Measurements from ENCODE around the gene TRAPPC10. TPM values are rescaled to one million over a fixed set of nuclear protein-coding genes. Genes with fewer than 3 reads are reported as not detected.

TRAPPC10 gene
- total and polyA plus RNA-seq, 2 donors (not counting 1 experiment from before 2014, with no cell fraction given), result 61.7 to 145 TPM

DNA sequence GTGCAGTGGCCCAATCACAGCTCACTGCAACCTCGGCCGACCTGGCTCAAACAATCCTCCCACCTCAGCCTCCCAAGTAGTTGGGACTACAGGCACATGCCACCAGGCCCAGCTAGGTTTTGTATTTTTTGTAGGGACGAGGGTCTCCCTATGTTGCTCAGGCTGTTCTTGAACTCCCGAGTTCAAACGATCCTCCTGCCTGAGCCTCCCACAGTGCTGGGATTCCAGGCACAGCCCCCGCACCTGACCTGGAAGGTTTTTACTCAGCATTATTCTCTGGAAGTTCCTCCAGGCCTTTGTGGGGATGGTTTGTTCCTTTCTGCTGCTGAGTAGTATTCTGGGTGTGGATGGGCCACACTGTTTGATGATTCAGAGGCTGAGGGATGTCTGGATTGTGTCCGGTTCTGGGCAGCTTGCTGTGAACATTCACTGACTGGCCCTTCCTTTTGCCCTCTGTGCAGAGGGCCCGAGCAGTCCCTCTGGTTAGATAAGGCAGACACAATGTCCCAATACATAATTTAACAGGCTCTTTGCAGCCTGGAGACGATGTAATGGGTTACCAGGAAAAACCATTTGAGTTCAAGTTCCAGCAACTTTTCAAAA, 6.0 kb upstream of the TRAPPC10 start:
- H3K9me3 ChIP-seq (ENCODE audit: control extremely low read depth in 1 of 3, control insufficient read depth in 2 of 3, insufficient read depth in 1 of 3, low read length in 2 of 3), result no peaks in the 10 kb centered on the region
- ATAC-seq (ENCODE audit: low read depth) (no peak), DNase-seq (no peak)
- no peaks in the 10 kb centered on the region for H4K20me1 ChIP-seq (ENCODE audit: control insufficient read depth, insufficient read depth, low read length, poor library complexity, severe bottlenecking)
- no peaks in the 10 kb centered on the region for H3K9me3 Mint-ChIP-seq (ENCODE audit: insufficient read depth)
- no peak overlapping the region for H3K4me3 ChIP-seq (ENCODE audit: control extremely low read depth in 1 of 5, extremely low read depth in 1 of 5, insufficient read depth in 1 of 5, low read depth in 2 of 5, low read length in 4 of 5)
- no peak overlapping the region for H3K27ac Mint-ChIP-seq
- no peak overlapping the region for H3K9ac ChIP-seq (ENCODE audit: low read length)
- no peaks in the 10 kb centered on the region for H3K27me3 ChIP-seq (replicated peaks in 1 of 4; ENCODE audit: control extremely low read depth in 1 of 4, control insufficient read depth in 3 of 4, insufficient read depth in 4 of 4, low read length in 3 of 4)
- H3K36me3 ChIP-seq (replicated peaks in 1 of 2; ENCODE audit: control extremely low read depth in 1 of 2, control insufficient read depth in 1 of 2, extremely low read depth in 1 of 2, insufficient read depth in 2 of 2, low read length in 1 of 2), result no peaks in the 10 kb centered on the region
- TF ChIP-seq, protein P1, sequence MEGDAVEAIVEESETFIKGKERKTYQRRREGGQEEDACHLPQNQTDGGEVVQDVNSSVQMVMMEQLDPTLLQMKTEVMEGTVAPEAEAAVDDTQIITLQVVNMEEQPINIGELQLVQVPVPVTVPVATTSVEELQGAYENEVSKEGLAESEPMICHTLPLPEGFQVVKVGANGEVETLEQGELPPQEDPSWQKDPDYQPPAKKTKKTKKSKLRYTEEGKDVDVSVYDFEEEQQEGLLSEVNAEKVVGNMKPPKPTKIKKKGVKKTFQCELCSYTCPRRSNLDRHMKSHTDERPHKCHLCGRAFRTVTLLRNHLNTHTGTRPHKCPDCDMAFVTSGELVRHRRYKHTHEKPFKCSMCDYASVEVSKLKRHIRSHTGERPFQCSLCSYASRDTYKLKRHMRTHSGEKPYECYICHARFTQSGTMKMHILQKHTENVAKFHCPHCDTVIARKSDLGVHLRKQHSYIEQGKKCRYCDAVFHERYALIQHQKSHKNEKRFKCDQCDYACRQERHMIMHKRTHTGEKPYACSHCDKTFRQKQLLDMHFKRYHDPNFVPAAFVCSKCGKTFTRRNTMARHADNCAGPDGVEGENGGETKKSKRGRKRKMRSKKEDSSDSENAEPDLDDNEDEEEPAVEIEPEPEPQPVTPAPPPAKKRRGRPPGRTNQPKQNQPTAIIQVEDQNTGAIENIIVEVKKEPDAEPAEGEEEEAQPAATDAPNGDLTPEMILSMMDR (IDR thresholded peaks at IDR 0.05), result no peak
- no peak for TF ChIP-seq EZH2 (IDR thresholded peaks at IDR 0.05; ENCODE audit: borderline replicate concordance, insufficient read depth, low read depth, low read length, poor library complexity, severe bottlenecking)
- H3K27ac ChIP-seq (ENCODE audit: low read length in 2 of 2), result no peak overlapping the region
- no peaks in the 10 kb centered on the region for H3K27me3 Mint-ChIP-seq
- no peak overlapping the region for H3K4me3 Mint-ChIP-seq
- H3K79me2 ChIP-seq (ENCODE audit: control insufficient read depth, insufficient read depth, low read length), result peaks cover 9% of the 10 kb centered on the region
- 98% methylated on average over 7 of the region's 9 CpGs for WGBS (ENCODE audit: insufficient coverage)
- no peak overlapping the region for H3K4me2 ChIP-seq (replicated peaks; ENCODE audit: low read depth, low read length, poor library complexity, severe bottlenecking)
- POLR2A ChIA-PET, result no interaction called here
- intact Hi-C loops (cut with micrococcal nuclease), result no loop called here
- peaks cover under 1 to 3% of the 10 kb centered on the region in 2 donors for H3K4me1 ChIP-seq (ENCODE audit: control insufficient read depth in 2 of 2, insufficient read depth in 2 of 2, low read length in 2 of 2)
- H2AFZ ChIP-seq (ENCODE audit: insufficient read depth, low read depth, low read length, poor library complexity, severe bottlenecking), result no peak overlapping the region
- CTCF ChIA-PET, result interaction anchor here (0.9 kb wide), 1 partner anchor 1132 kb away, joined by 3 read pairs; no protein-coding TSS in a partner anchor
- H3K4me1 Mint-ChIP-seq, result peaks cover 6% of the 10 kb centered on the region

DNA sequence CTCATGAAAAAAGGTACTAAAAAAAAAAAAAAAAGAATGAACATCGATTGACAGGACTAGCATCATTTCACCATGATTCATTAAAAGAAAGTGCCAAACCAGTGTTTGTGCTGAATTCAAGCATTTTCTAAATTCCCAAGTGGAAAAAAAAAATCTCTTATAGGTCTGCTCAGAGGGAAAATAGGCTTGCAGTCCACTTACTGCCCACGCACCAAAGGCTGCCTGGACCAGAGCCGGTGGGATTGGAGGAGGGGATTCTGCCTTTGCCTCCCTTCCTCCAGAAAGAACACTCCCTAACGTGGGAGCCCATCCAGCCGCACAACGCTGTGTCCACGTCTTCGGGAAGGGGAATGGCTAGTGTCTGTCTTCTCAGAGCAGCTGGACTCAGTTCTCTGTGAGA, 5.5 kb upstream of the TRAPPC10 start:
- ChIA-PET POLR2A (no interaction called here), CTCF (no interaction called here)
- WGBS (ENCODE audit: insufficient coverage), result 96% methylated on average over 5 of the region's 8 CpGs
- intact Hi-C loops (cut with micrococcal nuclease), result no loop called here
- peaks cover 15% of the 10 kb centered on the region for H3K79me2 ChIP-seq (ENCODE audit: control insufficient read depth, insufficient read depth, low read length)
- ATAC-seq (ENCODE audit: low read depth), result no peak
- no peak overlapping the region for H3K4me3 ChIP-seq (ENCODE audit: control extremely low read depth in 1 of 5, extremely low read depth in 1 of 5, insufficient read depth in 1 of 5, low read depth in 2 of 5, low read length in 4 of 5)
- peaks cover 4 to 8% of the 10 kb centered on the region in 2 donors for H3K4me1 ChIP-seq (ENCODE audit: control insufficient read depth in 2 of 2, insufficient read depth in 2 of 2, low read length in 2 of 2)
- no peak overlapping the region for H3K4me2 ChIP-seq (replicated peaks; ENCODE audit: low read depth, low read length, poor library complexity, severe bottlenecking)
- no peaks in the 10 kb centered on the region for H3K9me3 ChIP-seq (ENCODE audit: control extremely low read depth in 1 of 3, control insufficient read depth in 2 of 3, insufficient read depth in 1 of 3, low read length in 2 of 3)
- DNase-seq, result no peak
- Mint-ChIP-seq H3K4me3 (no peak overlapping the region), H3K27me3 (no peaks in the 10 kb centered on the region), H3K4me1 (peaks cover 8% of the 10 kb centered on the region), H3K27ac (no peak overlapping the region), H3K9me3 (ENCODE audit: insufficient read depth) (no peaks in the 10 kb centered on the region)
- no peak overlapping the region for H3K9ac ChIP-seq (ENCODE audit: low read length)
- H2AFZ ChIP-seq (ENCODE audit: insufficient read depth, low read depth, low read length, poor library complexity, severe bottlenecking), result no peak overlapping the region
- H3K36me3 ChIP-seq (replicated peaks in 1 of 2; ENCODE audit: control extremely low read depth in 1 of 2, control insufficient read depth in 1 of 2, extremely low read depth in 1 of 2, insufficient read depth in 2 of 2, low read length in 1 of 2), result no peaks in the 10 kb centered on the region
- H4K20me1 ChIP-seq (ENCODE audit: control insufficient read depth, insufficient read depth, low read length, poor library complexity, severe bottlenecking), result no peaks in the 10 kb centered on the region
- no peak for TF ChIP-seq EZH2 (IDR thresholded peaks at IDR 0.05; ENCODE audit: borderline replicate concordance, insufficient read depth, low read depth, low read length, poor library complexity, severe bottlenecking)
- TF ChIP-seq, protein P1 (IDR thresholded peaks at IDR 0.05), result no peak
- H3K27ac ChIP-seq (ENCODE audit: low read length in 2 of 2), result no peak overlapping the region
- H3K27me3 ChIP-seq (replicated peaks in 1 of 4; ENCODE audit: control extremely low read depth in 1 of 4, control insufficient read depth in 3 of 4, insufficient read depth in 4 of 4, low read length in 3 of 4), result no peaks in the 10 kb centered on the region
